AG09319 (cell line): ENCODE measurements around the gene CYP26C1.

Source experiments
- DNase-seq: peaks from one replicate; pipeline ENCODE4 v3.0.0-alpha.2; 2010; ENCODE audit warnings: low read depth; ENCODE audit errors: extremely low read depth
- TF ChIP-seq, protein P1 (sequence below): IDR thresholded peaks from 2 replicates; pipeline ENCODE4 v1.5.1; 2011; ENCODE audit warnings: low read depth, mild to moderate bottlenecking, inconsistent platforms, low read length, moderate library complexity

Gene CYP26C1

DNA sequence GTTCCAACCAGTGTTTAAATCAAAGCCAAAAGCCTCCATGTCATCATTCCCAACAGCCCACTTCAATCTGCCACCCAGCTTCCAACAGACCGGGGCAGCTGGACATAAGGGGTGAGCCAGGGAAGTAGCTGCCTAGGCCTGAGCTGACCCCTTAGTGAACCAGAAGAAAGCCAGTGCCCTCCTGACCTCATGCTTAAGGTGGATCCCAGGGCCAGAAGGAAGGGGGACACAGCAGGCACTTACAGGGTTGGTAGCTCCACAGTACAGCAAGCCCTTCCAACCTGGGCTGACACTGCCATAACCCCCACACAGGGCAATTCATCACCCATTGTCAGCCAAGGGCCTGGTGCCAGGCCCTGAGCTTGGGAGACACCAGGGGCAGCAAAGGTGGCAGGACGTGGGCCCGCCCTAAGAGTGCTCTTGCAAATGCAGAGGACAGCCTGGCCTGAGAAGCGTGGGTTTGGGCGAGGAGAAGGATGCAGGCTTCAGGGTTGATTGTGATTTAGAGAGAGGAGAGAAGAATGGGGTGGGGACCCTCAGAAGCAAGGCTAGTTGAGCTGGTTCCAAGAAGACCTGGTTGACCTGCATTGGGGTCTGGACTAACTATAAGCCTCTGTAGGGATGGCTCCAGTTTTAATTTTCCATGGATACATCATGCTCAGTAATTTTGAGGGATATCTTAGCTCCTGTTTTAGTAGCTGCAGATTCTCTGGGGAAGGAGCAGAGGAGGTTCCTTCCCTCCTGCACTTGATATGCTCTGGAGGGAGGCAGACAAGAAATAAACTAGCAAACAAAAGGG, 10.0 kb downstream of the CYP26C1 start:
- no peak for DNase-seq
- TF ChIP-seq, protein P1, sequence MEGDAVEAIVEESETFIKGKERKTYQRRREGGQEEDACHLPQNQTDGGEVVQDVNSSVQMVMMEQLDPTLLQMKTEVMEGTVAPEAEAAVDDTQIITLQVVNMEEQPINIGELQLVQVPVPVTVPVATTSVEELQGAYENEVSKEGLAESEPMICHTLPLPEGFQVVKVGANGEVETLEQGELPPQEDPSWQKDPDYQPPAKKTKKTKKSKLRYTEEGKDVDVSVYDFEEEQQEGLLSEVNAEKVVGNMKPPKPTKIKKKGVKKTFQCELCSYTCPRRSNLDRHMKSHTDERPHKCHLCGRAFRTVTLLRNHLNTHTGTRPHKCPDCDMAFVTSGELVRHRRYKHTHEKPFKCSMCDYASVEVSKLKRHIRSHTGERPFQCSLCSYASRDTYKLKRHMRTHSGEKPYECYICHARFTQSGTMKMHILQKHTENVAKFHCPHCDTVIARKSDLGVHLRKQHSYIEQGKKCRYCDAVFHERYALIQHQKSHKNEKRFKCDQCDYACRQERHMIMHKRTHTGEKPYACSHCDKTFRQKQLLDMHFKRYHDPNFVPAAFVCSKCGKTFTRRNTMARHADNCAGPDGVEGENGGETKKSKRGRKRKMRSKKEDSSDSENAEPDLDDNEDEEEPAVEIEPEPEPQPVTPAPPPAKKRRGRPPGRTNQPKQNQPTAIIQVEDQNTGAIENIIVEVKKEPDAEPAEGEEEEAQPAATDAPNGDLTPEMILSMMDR: no peak

DNA sequence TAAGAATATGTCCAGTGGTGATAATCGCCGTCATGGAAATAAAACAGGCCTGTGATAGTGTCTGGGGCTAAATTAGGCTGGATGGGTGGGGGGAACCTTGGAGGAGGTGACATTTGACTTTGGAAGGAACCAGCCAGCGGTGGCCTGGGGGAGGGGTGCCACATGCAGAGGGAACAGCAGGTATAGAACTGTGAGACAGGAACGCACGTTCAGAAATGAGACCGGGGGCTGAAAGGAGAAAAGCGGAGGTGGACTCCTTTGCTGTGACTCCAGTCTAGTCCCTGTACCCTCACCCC, 10.5 kb downstream of the CYP26C1 start:
- no peak for DNase-seq
- TF ChIP-seq, protein P1: no peak

DNA sequence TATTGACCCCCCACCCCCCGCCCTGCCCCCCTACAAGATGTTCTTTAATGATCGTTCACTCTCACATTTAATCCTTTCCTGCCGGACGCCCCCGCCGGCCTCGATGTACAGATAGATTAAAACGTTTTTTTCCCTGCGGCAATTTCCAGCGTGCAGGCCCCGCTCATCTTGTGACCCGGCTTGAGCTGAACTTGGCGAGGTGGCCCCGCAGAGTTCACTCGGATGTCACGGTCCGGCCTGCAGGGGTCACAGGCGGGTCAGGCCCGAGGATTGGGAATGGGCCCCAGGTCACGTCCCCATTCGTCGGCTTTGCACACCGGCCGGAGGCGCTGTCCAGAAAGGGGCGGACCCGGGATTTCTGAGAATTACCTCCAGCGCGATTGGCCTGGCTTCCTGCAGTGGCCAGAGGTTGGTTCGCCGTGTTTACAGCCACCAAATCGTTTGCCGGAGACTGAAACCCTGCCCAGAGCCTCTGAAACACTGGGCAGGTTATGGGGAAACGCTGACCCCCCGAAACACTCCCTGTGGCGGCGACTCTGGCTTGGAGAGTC, 11.2 kb downstream of the CYP26C1 start:
- no peak for DNase-seq
- TF ChIP-seq, protein P1: no peak; the same call in 1 of the 2 replicates

DNA sequence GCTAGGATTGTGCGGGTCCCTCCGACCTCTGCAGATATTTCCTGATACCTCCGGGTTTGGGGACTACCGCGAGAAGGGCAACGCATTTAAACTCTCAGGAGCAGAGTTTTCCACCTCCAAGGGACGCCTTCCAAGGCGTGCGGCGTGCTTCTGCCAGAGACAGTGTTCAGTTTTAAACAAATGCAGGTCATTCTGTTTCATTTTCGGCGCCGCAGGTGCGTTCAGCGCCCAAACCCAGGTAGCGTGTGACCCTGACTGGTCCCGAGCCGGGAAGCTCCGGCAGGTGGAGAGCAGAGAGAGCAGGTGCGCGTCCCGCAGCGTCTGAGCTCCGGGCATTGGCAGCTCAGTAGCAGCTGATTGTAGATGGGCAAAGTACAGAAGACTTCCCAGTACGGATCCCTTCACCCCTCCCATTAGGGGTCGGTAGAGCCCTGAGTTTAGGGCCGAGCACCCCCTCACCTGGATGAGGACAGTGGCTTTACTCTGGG, 11.7 kb downstream of the CYP26C1 start:
- TF ChIP-seq, protein P1: no peak
- DNase-seq: no peak

DNA sequence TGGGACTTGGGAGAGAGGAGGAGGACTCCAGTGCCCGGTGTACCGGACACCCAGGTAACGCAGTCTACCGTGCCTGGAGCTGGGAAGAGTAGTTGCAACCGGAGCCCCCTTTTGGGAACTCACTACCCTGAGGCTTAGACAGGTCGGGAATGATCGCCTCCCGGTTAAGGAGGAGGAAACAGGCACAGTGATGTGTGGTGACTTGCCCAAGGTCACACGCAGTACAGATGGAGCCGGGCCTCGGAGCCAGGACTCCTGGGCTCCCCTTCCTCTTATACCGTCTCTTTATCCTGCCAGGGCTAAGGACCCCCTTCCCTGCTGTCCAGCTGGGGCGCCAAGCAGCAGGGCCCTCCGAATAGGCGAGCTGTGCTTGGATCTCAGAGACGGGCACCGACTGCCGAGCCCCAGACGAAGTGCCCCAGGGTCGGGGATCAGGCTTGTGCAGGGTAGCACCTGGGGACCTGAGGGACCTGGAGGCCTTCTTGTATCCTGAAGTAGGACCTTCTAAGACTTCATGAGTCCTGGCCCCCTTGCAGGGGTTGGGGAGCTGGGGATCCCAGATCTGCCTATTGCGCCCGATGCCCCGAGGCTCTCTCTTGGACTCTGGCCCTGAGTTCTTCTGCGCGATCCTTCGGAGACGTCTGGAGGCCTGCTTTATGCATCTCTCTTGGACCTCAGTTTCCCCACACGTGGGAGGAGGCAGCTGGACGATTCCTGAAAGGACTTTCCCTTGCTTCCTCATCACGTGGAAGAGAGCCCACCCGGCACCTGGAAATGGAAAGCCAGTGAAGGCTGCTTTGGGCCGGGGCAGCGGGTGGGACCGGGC, 12.3 kb downstream of the CYP26C1 start:
- no peak for DNase-seq

DNA sequence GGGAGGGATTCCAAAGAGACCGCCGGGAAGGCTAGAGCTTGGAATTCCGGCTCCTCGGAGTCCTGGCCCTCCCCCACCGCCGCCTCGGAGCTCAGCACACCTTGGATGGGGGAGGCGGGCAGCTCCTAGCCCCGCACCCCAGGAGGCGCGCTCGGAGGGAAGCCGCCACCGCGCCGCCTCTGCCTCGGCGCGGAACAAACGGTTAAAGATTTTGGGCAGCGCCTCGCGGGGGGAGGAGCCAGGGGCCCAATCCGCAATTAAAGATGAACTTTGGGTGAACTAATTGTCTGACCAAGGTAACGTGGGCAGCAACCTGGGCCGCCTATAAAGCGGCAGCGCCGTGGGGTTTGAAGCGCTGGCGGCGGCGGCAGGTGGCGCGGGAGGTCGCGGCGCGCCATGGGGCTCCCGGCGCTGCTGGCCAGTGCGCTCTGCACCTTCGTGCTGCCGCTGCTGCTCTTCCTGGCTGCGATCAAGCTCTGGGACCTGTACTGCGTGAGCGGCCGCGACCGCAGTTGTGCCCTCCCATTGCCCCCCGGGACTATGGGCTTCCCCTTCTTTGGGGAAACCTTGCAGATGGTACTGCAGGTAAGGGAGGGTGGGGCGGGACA, 13.0 kb downstream of the CYP26C1 start, which contains the start of gene CYP26A1:
Gene CYP26A1 (plus strand): TSS at position 355 of the 608 bp plus-strand sequence. CDS start 42 bp downstream, at position 397.
- TF ChIP-seq, protein P1: no peak
- DNase-seq: no peak

More for the DNA sequence above, 12.3 kb downstream of the CYP26C1 start:
- TF ChIP-seq, protein P1: no peak
